ENCODE data around the gene SERPINI2. TPM values are rescaled to one million over a fixed set of nuclear protein-coding genes. Genes with fewer than 3 reads are reported as not detected.
"Not testable (repeated sequence)": the region's sequence is repeated elsewhere in the genome, so short reads cannot be mapped to it uniquely, and the experiment has no call there.

The SERPINI2 gene
- polyA plus RNA-seq, 1 donor: 0.20 TPM

GRCh38 chr3:167450195-167450594 is 23.6 kb downstream of the SERPINI2 start:
- DNase-seq (ENCODE audit: low read depth): no peak

GRCh38 chr3:167445491-167445890 is 28.4 kb downstream of the SERPINI2 start:
- DNase-seq (ENCODE audit: low read depth): peak; percentile 5

- DNase-seq (ENCODE audit: low read depth): no peak
Observed at GRCh38 chr3:167441256-167441655, 32.6 kb downstream of the SERPINI2 start.

DNA sequence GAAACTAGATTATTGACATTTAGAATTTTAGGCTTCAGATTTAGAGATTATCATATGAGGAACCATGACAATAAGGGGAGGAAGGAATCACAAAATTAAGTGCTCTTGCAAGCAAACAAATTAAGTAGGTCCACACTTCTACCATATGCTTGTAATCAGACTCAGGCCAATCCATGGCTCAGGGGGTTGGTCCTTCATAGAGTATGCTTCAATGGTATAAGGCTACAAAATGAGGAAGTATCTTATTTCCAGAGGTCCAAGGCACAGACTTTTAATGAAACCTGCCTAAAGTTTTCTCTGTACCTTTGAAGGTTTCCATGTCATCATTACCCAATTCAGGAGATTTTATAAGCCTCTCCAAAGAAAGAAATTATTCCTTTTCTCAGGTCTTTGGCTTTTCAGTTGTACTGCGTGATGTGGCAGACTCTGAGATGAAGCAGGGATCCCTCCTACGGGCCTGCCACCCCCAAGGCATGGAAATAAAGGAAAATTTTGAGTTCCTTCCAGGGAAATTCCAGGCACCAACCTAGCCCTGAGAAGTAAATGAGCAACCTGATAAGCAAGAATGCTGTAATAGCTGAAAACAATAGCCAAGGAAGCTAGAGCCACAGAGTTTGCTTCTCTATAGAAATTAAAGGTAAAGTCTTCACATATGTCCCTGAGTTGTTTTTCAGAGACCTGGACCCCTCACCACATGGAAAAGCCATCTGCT is 36.3 kb downstream of the SERPINI2 start:
- no peak for DNase-seq (ENCODE audit: low read depth)

DNA sequence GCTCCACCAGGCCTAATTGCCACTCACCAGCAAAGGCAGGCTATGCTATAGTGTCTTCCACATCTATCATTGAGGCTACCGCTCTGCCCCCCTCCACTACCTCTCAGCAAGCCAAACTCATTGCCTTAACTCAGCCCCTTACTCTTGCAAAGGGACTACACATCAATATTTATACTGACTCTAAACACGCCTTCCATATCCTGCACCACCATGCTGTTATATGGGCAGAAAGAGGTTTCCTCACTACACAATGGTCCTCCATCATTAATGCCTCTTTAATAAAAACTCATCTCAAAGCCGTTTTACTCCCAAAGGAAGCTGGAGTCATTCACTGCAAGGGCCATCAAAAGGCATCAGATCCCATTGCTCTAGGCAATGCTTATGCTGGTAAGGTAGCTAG is 46.9 kb downstream of the SERPINI2 start:
- not testable (repeated sequence) for DNase-seq (ENCODE audit: low read depth)

DNA sequence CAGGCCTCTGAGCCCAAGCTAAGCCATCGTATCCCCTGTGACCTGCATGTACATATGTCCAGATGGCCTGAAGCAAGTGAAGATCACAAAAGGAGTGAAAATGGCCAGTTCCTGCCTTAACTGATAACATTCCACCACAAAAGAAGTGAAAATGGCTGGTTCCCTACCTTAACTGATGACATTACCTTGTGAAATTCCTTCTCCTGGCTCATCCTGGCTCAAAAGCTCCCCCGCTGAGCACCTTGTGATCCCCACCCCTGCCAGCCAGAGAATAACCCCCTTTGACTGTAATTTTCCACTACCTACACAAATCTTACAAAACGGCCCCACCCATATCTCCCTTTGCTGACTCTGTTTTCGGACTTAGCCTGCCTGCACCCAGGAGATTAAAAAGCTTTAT is 51.4 kb downstream of the SERPINI2 start:
- not testable (repeated sequence) for DNase-seq (ENCODE audit: low read depth)

DNA sequence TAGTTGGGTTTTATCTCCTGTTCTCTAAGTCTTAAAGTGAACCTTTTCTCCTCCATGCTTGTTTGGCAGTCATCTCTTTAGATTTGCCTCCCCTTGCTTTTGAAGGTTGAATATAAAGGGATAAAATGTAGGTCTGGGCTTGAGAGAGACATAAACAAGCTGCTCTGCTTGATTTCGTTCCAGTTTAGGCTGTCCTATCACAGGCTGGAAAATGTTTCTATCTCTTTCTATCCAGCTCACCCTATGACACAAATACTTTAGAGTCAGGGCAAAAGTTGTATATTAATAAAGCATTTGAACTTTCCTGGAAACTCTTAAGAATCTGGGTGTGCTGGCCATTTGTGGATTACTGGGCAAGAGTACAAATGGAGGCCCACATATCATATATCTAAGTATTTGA is 64.2 kb downstream of the SERPINI2 start:
- peak; percentile 28 for DNase-seq (ENCODE audit: low read depth)

GRCh38 chr3:167406876-167407492 is 66.9 kb downstream of the SERPINI2 start:
- DNase-seq (ENCODE audit: low read depth): peak; percentile 29

GRCh38 chr3:167397826-167398225 is 76.0 kb downstream of the SERPINI2 start:
- no peak for DNase-seq (ENCODE audit: low read depth)

DNA sequence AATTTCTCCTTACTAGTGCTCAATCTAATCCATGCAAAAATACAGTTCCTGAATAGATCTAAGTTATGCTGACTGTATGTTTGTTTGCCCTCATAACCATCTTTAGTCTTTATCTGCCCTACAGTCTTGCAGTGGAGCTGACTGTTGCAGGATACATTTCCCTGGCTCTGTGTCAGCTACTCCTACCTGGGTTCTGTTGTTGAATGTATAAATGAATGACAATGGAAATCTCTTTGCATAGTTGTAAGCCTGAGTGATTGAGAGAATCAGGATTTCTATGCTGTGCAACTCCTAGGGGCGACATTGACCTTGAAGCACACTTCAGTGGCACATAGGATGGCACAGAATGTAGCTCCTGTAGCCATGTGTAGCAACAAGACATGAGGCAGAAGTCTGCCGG is 77.8 kb downstream of the SERPINI2 start:
- no peak for DNase-seq (ENCODE audit: low read depth)

- DNase-seq (ENCODE audit: low read depth): no peak
Observed at GRCh38 chr3:167394003-167394402, 79.8 kb downstream of the SERPINI2 start.

Other genes with a start within 250 kb of the SERPINI2 start
- 0.20 TPM for gene ZBBX, start 93.7 kb downstream of the SERPINI2 start, polyA plus RNA-seq (ENCODE audit: insufficient read length)
- 0.20 TPM for gene WDR49, start 179.9 kb upstream of the SERPINI2 start, polyA plus RNA-seq (ENCODE audit: insufficient read length)

Data from forelimb muscle (tissue), 1 donor.